WTC11 (cell line): ENCODE measurements around the gene CHD9NB. TPM values are rescaled to one million over a fixed set of nuclear protein-coding genes. Genes with fewer than 3 reads are reported as not detected.

Source experiments
- ATAC-seq: fragments of 200-7000 bp; cut with Tn5 transposase; 2 replicates; pipeline ENCODE4 v1.10.0; 2021; ENCODE audit warnings: mild to moderate bottlenecking, moderate library complexity
- CTCF ChIA-PET: fragments of 300-600 bp; sonication (Branson Sonifier 250); formaldehyde crosslinking; loops from one replicate; lab custom pipeline; 2021; ENCODE audit warnings: antibody characterized with exemption; lab: Charles Lee
- POLR2A ChIA-PET: fragments of 350-600 bp; sonication (Branson Sonifier 250); formaldehyde crosslinking; loops from one replicate; lab custom pipeline; 2021; ENCODE audit warnings: antibody characterized with exemption; lab: Charles Lee
- DNase-seq: peaks from one replicate; pipeline ENCODE4 v3.0.0; 2021; ENCODE audit warnings: low spot score
- H3K27ac Mint-ChIP-seq: 2 replicates; pipeline ENCODE4 v1.8.0; 2021; ENCODE audit warnings: mixed read lengths
- H3K27me3 Mint-ChIP-seq: 2 replicates; pipeline ENCODE4 v1.8.0; 2021; ENCODE audit warnings: low read depth, mild to moderate bottlenecking, moderate library complexity, mixed read lengths
- H3K36me3 Mint-ChIP-seq: 2 replicates; pipeline ENCODE4 v1.8.0; 2021; ENCODE audit warnings: mixed read lengths
- H3K4me1 Mint-ChIP-seq: 2 replicates; pipeline ENCODE4 v1.8.0; 2022; ENCODE audit warnings: mixed read lengths
- H3K4me3 Mint-ChIP-seq: 2 replicates; pipeline ENCODE4 v1.8.0; 2021; ENCODE audit warnings: mild to moderate bottlenecking, moderate library complexity, mixed read lengths
- H3K9me3 Mint-ChIP-seq: 2 replicates; pipeline ENCODE4 v1.8.0; 2021; ENCODE audit warnings: mixed read lengths
- ATF1 ChIP-seq: sonication (generic); formaldehyde crosslinking; IDR thresholded peaks from 2 replicates; pipeline ENCODE4 v1.8.1; 2023; ENCODE audit warnings: mild to moderate bottlenecking, moderate library complexity, missing genetic modification reagents
- ATF3 ChIP-seq: sonication (generic); formaldehyde crosslinking; conservative IDR thresholded peaks from 2 replicates; pipeline ENCODE4 v1.8.1; 2022; ENCODE audit warnings: mild to moderate bottlenecking, missing genetic modification reagents
- ATF6 ChIP-seq: sonication (generic); formaldehyde crosslinking; IDR thresholded peaks from 2 replicates; pipeline ENCODE4 v1.8.1; 2023; ENCODE audit warnings: mild to moderate bottlenecking, missing genetic modification reagents
- CBFB ChIP-seq: sonication (generic); formaldehyde crosslinking; IDR thresholded peaks from 2 replicates; pipeline ENCODE4 v1.8.1; 2022; ENCODE audit warnings: mild to moderate bottlenecking, low read depth, missing genetic modification reagents
- ELF4 ChIP-seq: sonication (generic); formaldehyde crosslinking; IDR thresholded peaks from 2 replicates; pipeline ENCODE4 v1.8.1; 2022; ENCODE audit warnings: low read depth, mild to moderate bottlenecking, moderate library complexity, missing genetic modification reagents
- GTF2I ChIP-seq: fragments of 250-450 bp; sonication (Bioruptor Pico); conservative IDR thresholded peaks from 2 replicates; pipeline ENCODE4 v1.4.0; 2021; ENCODE audit warnings: mild to moderate bottlenecking
- MAX ChIP-seq: sonication (generic); formaldehyde crosslinking; IDR thresholded peaks from 2 replicates; pipeline ENCODE4 v1.8.0; 2022; ENCODE audit warnings: mild to moderate bottlenecking, missing genetic modification reagents
- NFYB ChIP-seq: sonication (generic); formaldehyde crosslinking; conservative IDR thresholded peaks from 2 replicates; pipeline ENCODE4 v1.8.0; 2022; ENCODE audit warnings: low read depth, missing genetic modification reagents
- PRRX2 ChIP-seq: fragments of 250-450 bp; sonication (Bioruptor Pico); IDR thresholded peaks from 2 replicates; pipeline ENCODE4 v1.8.0; 2021; ENCODE audit warnings: mild to moderate bottlenecking
- ZBTB43 ChIP-seq: sonication (generic); formaldehyde crosslinking; IDR thresholded peaks from 2 replicates; pipeline ENCODE4 v1.8.1; 2023; ENCODE audit warnings: mild to moderate bottlenecking, missing genetic modification reagents
- ZNF219 ChIP-seq: sonication (generic); formaldehyde crosslinking; IDR thresholded peaks from 2 replicates; pipeline ENCODE4 v1.8.0; 2023; ENCODE audit warnings: missing genetic modification reagents, mild to moderate bottlenecking, borderline replicate concordance
- ZNF317 ChIP-seq: sonication (generic); formaldehyde crosslinking; IDR thresholded peaks from 2 replicates; pipeline ENCODE4 v1.8.1; 2023; ENCODE audit warnings: low read depth, mild to moderate bottlenecking, moderate library complexity, missing genetic modification reagents, borderline replicate concordance
- total RNA-seq: library from RNA; stranded (reverse); gene quantifications from 3 replicates; pipeline ENCODE4 v1.2.3, GENCODE V29; 2021
- TF ChIP-seq, protein P1 (sequence below): sonication (generic); formaldehyde crosslinking; IDR thresholded peaks from 2 replicates; pipeline ENCODE4 v1.8.0; 2023; ENCODE audit warnings: missing genetic modification reagents, mild to moderate bottlenecking, borderline replicate concordance
- TF ChIP-seq, protein P2 (sequence below): fragments of 250-450 bp; sonication (Bioruptor Pico); IDR thresholded peaks from 2 replicates; pipeline ENCODE4 v1.8.0; 2021; ENCODE audit warnings: mild to moderate bottlenecking

Gene CHD9NB
- total RNA-seq, 1 experiment from 2014 or later, result 3.5 TPM

DNA sequence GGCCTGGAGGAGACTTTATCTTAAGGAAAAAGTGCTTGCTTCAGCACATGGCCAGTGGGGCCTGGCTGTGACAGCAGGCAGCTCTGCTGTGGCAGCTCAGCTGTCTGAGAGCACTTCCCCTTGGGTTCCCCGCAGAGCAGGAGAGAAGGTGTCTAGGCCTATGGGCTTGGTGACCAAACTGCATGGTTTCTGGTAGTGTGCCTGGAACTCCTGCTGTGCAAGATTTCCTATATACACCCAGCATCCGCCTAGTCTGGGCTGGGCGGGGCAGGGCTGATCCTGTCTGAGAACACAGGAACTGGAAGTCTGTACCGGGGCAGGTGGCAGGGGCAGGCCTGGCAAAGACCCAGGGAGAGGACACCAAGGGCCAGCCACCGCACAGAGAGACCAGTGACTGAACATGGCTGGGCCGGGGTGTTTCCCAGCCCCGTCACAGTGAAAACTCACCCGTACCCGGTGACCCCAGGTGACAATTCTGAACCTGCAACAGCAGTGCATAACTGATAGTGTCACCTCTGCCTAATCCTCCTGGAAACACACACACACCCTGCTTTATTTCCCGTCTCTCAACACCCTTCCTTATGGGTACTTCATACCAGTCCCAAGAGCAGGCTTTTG lies 41.4 kb upstream of the CHD9NB start:
- peaks cover 73% of the 10 kb centered on the region for H3K4me1 Mint-ChIP-seq
- ChIA-PET POLR2A (no interaction called here), CTCF (no interaction called here)
- no peak overlapping the region for H3K4me3 Mint-ChIP-seq
- no peaks in the 10 kb centered on the region for H3K9me3 Mint-ChIP-seq
- H3K27ac Mint-ChIP-seq, result peak overlapping the region; percentile 6; the same call in 1 of the 2 replicates
- ATAC-seq (no peak), DNase-seq (no peak)
- H3K27me3 Mint-ChIP-seq, result no peaks in the 10 kb centered on the region
- peaks cover 3% of the 10 kb centered on the region; the same call in 1 of the 2 replicates for H3K36me3 Mint-ChIP-seq
- TF ChIP-seq ZNF219 (CRISPR knock-in tag) (no peak), ATF1 (CRISPR knock-in tag) (no peak), PRRX2 (CRISPR knock-in tag) (no peak), ELF4 (CRISPR knock-in tag) (no peak), ZBTB43 (CRISPR knock-in tag) (no peak), MAX (CRISPR knock-in tag) (no peak)
- TF ChIP-seq, protein P1, sequence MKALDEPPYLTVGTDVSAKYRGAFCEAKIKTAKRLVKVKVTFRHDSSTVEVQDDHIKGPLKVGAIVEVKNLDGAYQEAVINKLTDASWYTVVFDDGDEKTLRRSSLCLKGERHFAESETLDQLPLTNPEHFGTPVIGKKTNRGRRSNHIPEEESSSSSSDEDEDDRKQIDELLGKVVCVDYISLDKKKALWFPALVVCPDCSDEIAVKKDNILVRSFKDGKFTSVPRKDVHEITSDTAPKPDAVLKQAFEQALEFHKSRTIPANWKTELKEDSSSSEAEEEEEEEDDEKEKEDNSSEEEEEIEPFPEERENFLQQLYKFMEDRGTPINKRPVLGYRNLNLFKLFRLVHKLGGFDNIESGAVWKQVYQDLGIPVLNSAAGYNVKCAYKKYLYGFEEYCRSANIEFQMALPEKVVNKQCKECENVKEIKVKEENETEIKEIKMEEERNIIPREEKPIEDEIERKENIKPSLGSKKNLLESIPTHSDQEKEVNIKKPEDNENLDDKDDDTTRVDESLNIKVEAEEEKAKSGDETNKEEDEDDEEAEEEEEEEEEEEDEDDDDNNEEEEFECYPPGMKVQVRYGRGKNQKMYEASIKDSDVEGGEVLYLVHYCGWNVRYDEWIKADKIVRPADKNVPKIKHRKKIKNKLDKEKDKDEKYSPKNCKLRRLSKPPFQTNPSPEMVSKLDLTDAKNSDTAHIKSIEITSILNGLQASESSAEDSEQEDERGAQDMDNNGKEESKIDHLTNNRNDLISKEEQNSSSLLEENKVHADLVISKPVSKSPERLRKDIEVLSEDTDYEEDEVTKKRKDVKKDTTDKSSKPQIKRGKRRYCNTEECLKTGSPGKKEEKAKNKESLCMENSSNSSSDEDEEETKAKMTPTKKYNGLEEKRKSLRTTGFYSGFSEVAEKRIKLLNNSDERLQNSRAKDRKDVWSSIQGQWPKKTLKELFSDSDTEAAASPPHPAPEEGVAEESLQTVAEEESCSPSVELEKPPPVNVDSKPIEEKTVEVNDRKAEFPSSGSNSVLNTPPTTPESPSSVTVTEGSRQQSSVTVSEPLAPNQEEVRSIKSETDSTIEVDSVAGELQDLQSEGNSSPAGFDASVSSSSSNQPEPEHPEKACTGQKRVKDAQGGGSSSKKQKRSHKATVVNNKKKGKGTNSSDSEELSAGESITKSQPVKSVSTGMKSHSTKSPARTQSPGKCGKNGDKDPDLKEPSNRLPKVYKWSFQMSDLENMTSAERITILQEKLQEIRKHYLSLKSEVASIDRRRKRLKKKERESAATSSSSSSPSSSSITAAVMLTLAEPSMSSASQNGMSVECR (CRISPR knock-in tag), result no peak
- TF ChIP-seq, all 79 proteins: peak for 0

DNA sequence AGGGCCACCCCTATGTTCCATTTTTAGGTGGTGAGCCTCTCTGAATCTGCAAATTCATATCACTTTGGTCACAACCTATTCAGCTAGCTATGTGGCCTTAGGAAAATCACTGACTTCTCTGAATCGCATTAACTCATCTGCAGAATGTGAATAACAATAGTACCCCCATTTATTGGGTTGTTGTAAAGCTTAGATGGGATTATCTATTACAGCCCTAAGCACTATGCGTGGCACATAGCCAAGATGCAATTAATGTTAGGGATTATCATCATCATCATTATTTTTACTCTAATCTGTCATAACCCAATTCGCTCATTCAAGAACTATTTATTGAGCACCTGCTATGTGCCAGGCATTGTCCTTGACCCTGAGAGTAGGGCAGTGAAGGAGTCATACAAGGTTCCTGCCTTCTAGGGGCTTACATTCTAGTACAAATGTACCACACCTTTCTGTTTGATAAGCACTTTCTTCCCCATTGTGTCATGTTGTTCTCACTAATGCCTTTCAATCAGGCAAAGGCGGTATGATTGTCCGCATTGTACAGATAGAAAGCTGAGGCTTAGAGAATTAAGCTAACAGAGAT lies 40.6 kb upstream of the CHD9NB start:
- Mint-ChIP-seq H3K27ac (0 out of 2 replicates have a peak overlapping the region, but pooled peaks have one; percentile 6), H3K4me3 (no peak overlapping the region), H3K36me3 (peaks cover 3% of the 10 kb centered on the region; the same call in 1 of the 2 replicates), H3K9me3 (no peaks in the 10 kb centered on the region), H3K4me1 (peaks cover 64% of the 10 kb centered on the region), H3K27me3 (no peaks in the 10 kb centered on the region)
- no peak for DNase-seq
- TF ChIP-seq ZBTB43 (CRISPR knock-in tag) (no peak), ATF3 (CRISPR knock-in tag) (no peak), ZNF317 (no peak), MAX (CRISPR knock-in tag) (no peak), CBFB (CRISPR knock-in tag) (no peak), GTF2I (no peak), NFYB (CRISPR knock-in tag) (no peak), ATF6 (CRISPR knock-in tag) (no peak)
- TF ChIP-seq, protein P2, sequence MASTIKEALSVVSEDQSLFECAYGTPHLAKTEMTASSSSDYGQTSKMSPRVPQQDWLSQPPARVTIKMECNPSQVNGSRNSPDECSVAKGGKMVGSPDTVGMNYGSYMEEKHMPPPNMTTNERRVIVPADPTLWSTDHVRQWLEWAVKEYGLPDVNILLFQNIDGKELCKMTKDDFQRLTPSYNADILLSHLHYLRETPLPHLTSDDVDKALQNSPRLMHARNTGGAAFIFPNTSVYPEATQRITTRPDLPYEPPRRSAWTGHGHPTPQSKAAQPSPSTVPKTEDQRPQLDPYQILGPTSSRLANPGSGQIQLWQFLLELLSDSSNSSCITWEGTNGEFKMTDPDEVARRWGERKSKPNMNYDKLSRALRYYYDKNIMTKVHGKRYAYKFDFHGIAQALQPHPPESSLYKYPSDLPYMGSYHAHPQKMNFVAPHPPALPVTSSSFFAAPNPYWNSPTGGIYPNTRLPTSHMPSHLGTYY (CRISPR knock-in tag), result no peak
- CTCF ChIA-PET, result no interaction called here
- ATAC-seq, result no peak
- POLR2A ChIA-PET, result no interaction called here
